ENCODE results near the gene KYNU. TPM values are rescaled to one million over a fixed set of nuclear protein-coding genes. Genes with fewer than 3 reads are reported as not detected.
"Not testable (repeated sequence)": the region's sequence is repeated elsewhere in the genome, so short reads cannot be mapped to it uniquely, and the experiment has no call there.

The KYNU gene
- total RNA-seq, 1 donor from 2014 or later: under 0.01 TPM

- DNase-seq (ENCODE audit: low spot score in 2 of 2) (no peak), FAIRE-seq (no peak)
Observed at GRCh38 chr2:142870526-142870925, 6.9 kb upstream of the KYNU start.

DNA sequence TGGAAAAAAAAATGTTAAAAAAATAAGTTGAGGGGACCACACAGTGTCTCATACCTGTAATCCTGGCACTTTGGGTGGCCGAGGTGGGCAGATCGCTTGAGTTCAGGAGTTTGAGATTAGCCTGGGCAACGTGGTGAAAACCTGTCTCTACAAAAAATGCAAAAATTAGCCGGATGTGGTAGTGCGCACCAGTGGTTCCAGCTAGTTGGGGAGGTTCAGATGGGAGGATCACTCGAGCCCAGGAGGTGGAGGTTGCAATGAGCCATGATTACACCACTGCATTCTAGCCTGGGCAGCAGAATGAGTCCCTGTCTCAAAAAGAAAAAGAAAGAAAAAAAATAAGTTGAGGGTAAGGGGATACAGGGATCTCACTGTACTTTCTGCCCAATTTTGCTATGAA, 6.1 kb upstream of the KYNU start:
- FAIRE-seq (no peak), DNase-seq (ENCODE audit: low spot score in 2 of 2) (no peak)

DNA sequence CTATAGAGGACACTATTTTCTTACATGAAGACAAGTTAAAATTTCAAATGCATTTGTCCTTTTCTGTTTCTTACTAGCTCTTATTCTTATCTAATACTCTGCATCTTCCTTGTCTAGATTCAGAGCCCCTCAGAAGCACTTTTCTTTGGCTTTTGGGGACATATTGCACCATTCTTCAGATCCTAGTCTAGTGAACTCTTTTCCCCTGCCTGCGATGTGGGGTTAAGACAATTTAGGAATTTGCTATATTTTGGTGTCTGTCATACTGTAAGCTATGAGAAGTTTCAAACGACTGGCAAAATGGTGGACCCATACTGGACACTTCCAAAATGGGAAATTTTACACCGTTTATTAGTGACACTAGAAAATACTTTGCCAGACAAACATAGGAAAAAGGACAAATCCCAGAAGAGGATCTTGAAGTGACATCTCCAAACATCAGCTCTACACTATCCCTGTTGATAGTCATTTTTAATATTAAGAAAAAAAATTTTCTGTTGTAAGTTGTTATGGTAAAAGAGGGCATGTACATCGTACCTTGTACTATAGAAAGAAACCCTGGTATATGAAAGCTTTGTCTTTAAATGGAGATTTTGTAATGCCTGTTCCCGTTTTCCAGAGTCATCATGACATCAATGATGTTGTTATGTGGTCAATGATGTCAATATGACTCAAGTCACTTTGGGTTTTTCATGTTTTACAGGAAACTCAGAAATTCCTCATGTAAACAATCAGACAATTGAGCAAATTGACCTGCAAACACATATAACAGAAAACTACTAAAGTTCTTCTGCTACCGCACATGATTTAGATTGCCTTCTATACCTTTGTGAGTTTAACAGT, 4.4 kb upstream of the KYNU start:
- DNase-seq (ENCODE audit: low spot score in 2 of 2) (no peak), FAIRE-seq (no peak)

- no peak for DNase-seq (ENCODE audit: low spot score in 2 of 2)
- FAIRE-seq: no peak
Observed at GRCh38 chr2:142873831-142874287, 3.6 kb upstream of the KYNU start.

- FAIRE-seq (no peak), DNase-seq (ENCODE audit: low spot score in 2 of 2) (no peak)
Observed at GRCh38 chr2:142874293-142874814, 3.1 kb upstream of the KYNU start.

DNA sequence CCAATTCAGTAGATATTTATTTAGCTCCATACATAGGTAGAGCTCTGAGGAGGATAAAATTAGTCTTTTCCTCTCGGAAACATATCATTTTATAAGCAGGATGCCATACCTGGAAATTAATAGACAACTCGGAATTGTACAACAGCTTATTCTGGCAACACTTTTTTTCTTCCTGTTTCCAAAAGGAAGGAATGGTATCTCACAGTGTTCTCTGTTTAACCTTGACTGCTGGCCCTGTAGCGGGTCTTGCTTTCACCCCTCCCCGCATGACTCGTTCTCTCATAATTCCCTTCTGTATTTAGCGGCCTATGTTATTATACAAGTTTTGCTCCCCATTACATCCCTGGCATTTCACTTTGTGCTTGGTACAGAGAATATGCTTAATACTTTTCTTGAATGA, 2.5 kb upstream of the KYNU start:
- DNase-seq (ENCODE audit: low spot score in 2 of 2) (no peak), FAIRE-seq (no peak)

DNA sequence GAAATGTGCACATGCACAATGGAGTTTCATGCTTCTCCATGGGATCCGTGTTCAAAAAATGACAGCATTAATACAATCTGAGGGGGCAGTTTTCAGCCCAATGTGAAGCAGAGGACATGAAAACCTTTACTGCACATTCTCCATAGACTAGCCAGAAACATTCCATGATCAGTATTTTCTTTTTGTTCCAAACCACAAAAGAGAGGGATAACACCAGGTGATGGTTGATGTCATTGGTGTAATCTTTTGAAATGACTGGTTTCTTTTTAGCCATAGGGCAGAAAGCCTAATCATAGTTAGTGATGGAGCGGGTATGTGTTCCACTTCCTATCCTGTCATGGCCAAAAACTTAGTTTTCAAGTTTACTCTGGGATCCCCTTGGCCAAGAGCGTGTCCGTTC, 1.8 kb upstream of the KYNU start:
- FAIRE-seq (no peak), DNase-seq (ENCODE audit: low spot score in 2 of 2) (no peak)

DNA sequence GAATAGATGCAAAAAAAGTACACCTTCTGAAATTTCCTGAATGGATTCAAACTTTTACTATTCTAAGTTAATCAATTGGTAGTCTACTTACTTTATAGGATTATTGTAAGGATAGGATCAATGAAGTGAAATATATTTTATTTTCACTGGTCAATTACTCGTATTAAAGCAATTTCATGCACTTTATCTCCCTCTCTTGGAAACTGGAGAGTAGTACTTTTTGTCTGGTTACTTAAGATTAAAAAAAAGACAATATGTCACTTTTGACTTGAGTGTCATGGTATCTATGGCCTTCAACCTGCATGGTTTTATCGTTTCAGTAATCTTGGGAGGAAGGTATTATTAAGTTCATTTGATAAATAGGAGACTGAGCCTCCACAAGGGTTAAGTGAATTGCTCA, 1.0 kb upstream of the KYNU start:
- DNase-seq (ENCODE audit: low spot score in 2 of 2): no peak
- FAIRE-seq: no peak

- FAIRE-seq (no peak), DNase-seq (ENCODE audit: low spot score in 2 of 2) (no peak)
Observed at GRCh38 chr2:142878031-142878678, 691 bp downstream of the KYNU start.

GRCh38 chr2:142879151-142879550, 1.7 kb downstream of the KYNU start:
- no peak for DNase-seq (ENCODE audit: low spot score in 2 of 2)
- no peak for FAIRE-seq

- DNase-seq (ENCODE audit: low spot score in 2 of 2) (no peak), FAIRE-seq (no peak)
Observed at GRCh38 chr2:142880279-142880678, 2.8 kb downstream of the KYNU start.

DNA sequence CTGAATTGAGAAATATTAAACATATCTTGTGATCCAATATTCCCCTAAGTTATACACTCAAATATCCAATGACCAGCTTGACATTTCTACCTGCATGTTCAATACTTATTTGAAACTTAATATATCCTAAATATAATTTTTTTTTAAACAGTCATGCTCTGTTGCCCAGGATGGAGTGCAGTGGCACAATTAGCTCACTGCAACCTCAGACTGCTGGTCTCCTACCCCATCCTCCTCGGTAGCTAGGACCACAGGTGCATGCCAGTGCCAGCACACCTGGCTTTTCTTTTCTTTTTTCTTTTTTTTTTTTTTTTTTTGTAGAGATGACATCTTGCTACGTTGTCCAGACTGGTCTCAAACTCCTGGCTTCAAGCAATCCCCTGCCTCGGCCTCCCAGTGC, 4.2 kb downstream of the KYNU start:
- DNase-seq (ENCODE audit: low spot score in 2 of 2) (no peak), FAIRE-seq (no peak)

- FAIRE-seq: not testable (repeated sequence)
Observed at GRCh38 chr2:142882500-142882899, 5.0 kb downstream of the KYNU start.

GRCh38 chr2:142883526-142883925, 6.1 kb downstream of the KYNU start:
- no peak for DNase-seq (ENCODE audit: low spot score in 2 of 2)
- no peak for FAIRE-seq

More at GRCh38 chr2:142882500-142882899, 5.0 kb downstream of the KYNU start:
- not testable (repeated sequence) for DNase-seq (ENCODE audit: low spot score in 2 of 2)

DNA sequence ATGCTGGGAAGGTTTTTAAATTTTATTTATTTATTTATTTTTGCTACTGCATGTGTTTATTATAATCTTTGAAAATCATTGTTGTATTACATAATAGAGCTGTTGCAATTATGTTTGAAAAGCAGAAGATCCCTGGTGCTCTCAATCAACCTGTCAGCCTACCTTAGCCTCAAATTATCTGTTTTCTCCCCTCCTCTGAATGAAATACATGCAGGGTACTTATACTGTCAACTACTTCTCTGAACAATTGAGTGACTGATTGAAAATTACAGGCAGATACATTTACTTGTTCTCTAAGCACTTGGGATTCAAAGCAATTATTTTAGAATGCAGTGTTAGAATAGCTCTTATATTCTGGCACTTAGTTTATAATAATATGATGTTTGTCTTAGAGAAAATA, 8.1 kb downstream of the KYNU start:
- DNase-seq (ENCODE audit: low spot score in 2 of 2): no peak
- no peak for FAIRE-seq

DNA sequence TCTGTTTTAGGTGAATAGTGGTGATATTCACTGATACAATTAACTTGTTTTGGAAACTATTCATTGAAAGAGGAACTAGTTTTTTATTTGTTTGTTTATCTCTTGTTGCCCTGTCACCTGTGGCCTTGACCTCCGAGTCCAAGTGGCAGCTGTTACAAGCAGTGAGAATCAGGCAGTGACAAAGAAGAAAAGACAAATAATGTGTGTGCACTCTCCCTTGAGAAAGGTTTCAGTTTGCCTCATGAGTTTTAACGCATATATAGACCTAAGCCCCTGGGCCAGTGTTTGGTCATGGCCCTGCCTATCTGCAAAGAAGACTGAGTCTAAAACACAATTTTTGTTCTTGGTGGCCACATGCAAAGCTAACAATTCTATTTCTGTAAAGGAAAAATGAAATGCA, 15.3 kb downstream of the KYNU start:
- no peak for FAIRE-seq
- DNase-seq (ENCODE audit: low spot score in 2 of 2): no peak

DNA sequence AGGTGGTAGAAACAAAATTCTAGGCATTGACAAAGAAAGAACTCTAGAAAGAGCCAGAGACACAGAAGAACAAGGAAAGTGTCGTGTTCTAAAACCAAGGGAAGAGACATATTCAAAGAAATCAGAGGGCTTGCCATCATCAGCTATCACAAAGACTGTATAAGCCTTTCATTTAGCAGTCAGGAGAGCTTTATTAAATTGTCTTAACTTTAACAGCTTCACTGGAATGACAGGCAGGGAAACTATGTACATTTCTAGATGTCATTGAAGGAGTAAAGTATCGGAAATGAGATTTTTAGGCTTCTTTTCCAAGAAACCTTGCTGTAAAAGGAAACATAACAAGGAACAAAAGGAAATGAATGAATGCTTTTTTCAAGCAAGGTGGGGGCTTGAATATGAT, 15.8 kb downstream of the KYNU start:
- DNase-seq (ENCODE audit: low spot score in 2 of 2): no peak
- no peak for FAIRE-seq

- DNase-seq (ENCODE audit: low spot score in 2 of 2) (no peak), FAIRE-seq (no peak)
Observed at GRCh38 chr2:142897807-142898206, 20.3 kb downstream of the KYNU start.

DNA sequence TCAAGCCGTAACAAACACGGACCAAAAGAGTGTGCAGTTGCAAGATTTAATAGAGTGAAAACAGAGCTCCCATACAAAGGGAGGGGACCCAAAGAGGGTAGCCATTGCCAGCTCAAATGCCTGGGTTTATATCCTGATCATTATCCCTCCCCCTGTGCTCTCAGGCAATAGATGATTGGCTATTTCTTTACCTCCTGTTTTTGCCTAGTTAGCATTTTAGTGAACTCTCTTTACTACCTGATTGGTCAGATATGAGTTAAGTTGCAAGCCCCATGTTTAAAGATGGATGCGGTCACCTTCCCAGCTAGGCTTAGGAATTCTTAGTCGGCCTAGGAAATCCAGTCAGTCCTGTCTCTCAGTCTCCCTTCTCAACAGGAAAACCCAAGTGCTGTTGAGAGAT, 22.9 kb downstream of the KYNU start:
- not testable (repeated sequence) for FAIRE-seq; DNase-seq (ENCODE audit: low spot score in 2 of 2)

DNA sequence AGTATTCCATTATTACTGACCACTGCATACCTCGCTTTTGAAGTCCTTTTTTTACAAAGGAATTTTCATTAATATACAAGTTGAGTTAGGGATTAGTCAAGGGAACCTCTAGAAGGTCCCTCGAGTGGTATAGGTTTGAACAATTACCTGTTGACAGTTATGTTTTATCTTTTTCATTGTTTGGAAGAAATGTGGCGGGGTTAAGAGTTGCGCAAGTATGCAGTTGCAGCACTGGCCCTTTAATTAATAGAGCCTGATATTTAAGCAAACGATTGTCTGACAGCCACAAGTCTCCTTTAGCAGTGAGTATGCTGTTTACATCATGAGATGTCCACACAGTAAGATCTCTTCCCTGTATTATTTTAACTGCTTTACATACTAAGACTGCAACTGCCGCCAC, 24.3 kb downstream of the KYNU start:
- no peak for DNase-seq (ENCODE audit: low spot score in 2 of 2)
- FAIRE-seq: no peak

DNA sequence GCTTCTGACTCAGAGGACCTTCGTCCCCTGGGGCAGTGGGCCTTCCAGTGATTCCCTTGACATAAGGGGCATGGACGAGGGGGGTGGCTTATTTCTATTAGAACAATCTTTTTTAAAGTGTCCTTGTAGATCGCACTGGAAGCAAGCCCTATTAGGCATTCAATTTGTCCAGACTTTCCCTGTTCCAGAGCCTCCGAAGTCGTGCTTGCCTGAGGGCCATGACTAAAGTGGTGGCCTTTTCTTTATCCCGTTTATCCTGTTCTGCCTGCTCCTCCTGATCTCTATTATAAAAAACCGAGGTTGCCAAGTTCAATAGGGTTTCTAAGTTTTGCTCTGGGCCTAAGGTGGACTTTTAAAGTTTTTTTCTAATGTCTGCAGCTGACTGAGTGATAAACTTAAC, 26.3 kb downstream of the KYNU start:
- not testable (repeated sequence) for FAIRE-seq; DNase-seq (ENCODE audit: low spot score in 2 of 2)

DNA sequence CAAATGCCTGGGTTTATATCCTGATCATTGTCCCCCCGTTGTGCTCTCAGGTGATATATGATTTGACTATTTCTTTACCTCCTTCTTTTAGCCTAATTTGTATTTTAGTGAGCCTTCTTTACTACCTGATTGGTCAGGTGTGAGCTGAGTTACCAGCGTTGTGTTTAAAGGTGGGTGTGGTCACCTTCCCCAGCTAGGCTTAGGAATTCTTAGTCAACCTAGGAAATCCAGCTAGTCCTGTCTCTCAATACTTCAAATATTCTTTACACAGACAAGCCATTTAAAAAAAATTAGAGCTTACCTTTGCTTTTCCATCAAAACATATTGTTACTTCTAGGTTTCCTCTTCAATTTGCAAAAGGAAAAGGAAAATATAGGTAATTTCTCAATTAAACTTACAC, 30.2 kb downstream of the KYNU start:
- FAIRE-seq: no peak
- no peak for DNase-seq (ENCODE audit: low spot score in 2 of 2)

All from frontal cortex (tissue), 4 donors.